Smooth muscle cell (in vitro differentiated cells): ENCODE measurements around the gene SLC25A23. TPM values are rescaled to one million over a fixed set of nuclear protein-coding genes. Genes with fewer than 3 reads are reported as not detected.
A peak's percentile ranks its signal among the peaks of the same experiment; 100 is the strongest.

Experiments
- DNase-seq: peaks from one replicate; lab custom pipeline; 2025; ENCODE audit not compliant: unreplicated experiment; lab: John Stamatoyannopoulos, UW
- H2AFZ ChIP-seq: fragments of 200-600 bp; sonication (generic); 2 replicates; pipeline ENCODE4 v1.6.0; 2016; ENCODE audit warnings: antibody characterized with exemption, low read depth, mild to moderate bottlenecking
- H3F3A ChIP-seq: fragments of 200-600 bp; sonication (generic); 2 replicates; pipeline ENCODE4 v1.6.0; 2017; ENCODE audit warnings: antibody characterized with exemption, low read depth
- H3K27ac ChIP-seq: fragments of 200-600 bp; sonication (generic); 2 replicates; pipeline ENCODE4 v1.5.1; 2016; ENCODE audit warnings: low read depth, mild to moderate bottlenecking
- H3K27me3 ChIP-seq: fragments of 200-600 bp; sonication (generic); 2 replicates; pipeline ENCODE4 v1.6.1; 2016; ENCODE audit warnings: low read depth, mild to moderate bottlenecking
- H3K36me3 ChIP-seq: fragments of 200-600 bp; sonication (generic); 2 replicates; pipeline ENCODE4 v1.5.1; 2016; ENCODE audit warnings: low read depth
- H3K4me1 ChIP-seq: fragments of 200-600 bp; sonication (generic); 2 replicates; pipeline ENCODE4 v1.5.1; 2016; ENCODE audit warnings: low read depth
- H3K4me2 ChIP-seq: fragments of 200-600 bp; sonication (generic); 2 replicates; pipeline ENCODE4 v1.6.0; 2016; ENCODE audit warnings: mild to moderate bottlenecking
- H3K4me3 ChIP-seq: fragments of 200-600 bp; sonication (generic); 2 replicates; pipeline ENCODE4 v1.5.1; 2016; ENCODE audit warnings: mild to moderate bottlenecking
- H3K79me2 ChIP-seq: fragments of 200-600 bp; sonication (generic); 2 replicates; pipeline ENCODE4 v1.6.0; 2016; ENCODE audit warnings: low read depth, mild to moderate bottlenecking
- H3K9ac ChIP-seq: fragments of 200-600 bp; sonication (generic); 2 replicates; pipeline ENCODE4 v1.6.0; 2016; ENCODE audit warnings: low read depth
- H3K9me3 ChIP-seq: fragments of 200-600 bp; sonication (generic); replicated peaks from 2 replicates; pipeline ENCODE4 v1.5.1; 2016; ENCODE audit warnings: low read depth
- H4K20me1 ChIP-seq: fragments of 200-600 bp; sonication (generic); 2 replicates; pipeline ENCODE4 v1.6.0; 2016; ENCODE audit warnings: low read depth
- WGBS: methylation state at CpG from one replicate; pipeline ENCODE4 v1.1.7; 2016; ENCODE audit warnings: low lambda C conversion rate; 5-methylcytosine and 5-hydroxymethylcytosine counted together
- polyA plus RNA-seq: library from polyadenylated mRNA; unstranded; fragments of >200 nt; fragmentation: Nextera tagmentation; extraction: Ambion mirVana; gene quantifications from 2 replicates; pipeline ENCODE4 v1.2.1, GENCODE V29; 2016
- total RNA-seq: library from RNA; depleted of rRNA; stranded (reverse); fragments of >200 nt; gene quantifications from 2 replicates; pipeline ENCODE4 v1.2.3, GENCODE V29; 2014
- TF ChIP-seq, protein P1 (sequence below): fragments of 200-600 bp; sonication (generic); IDR thresholded peaks from 2 replicates; pipeline ENCODE4 v1.5.1; 2017; ENCODE audit warnings: borderline replicate concordance, mild to moderate bottlenecking, antibody characterized with exemption; ENCODE audit not compliant: insufficient read depth, poor library complexity, severe bottlenecking

SLC25A23 gene
- total and polyA plus RNA-seq, 2 experiments from 2014 or later: 57.1 to 58.7 TPM

DNA sequence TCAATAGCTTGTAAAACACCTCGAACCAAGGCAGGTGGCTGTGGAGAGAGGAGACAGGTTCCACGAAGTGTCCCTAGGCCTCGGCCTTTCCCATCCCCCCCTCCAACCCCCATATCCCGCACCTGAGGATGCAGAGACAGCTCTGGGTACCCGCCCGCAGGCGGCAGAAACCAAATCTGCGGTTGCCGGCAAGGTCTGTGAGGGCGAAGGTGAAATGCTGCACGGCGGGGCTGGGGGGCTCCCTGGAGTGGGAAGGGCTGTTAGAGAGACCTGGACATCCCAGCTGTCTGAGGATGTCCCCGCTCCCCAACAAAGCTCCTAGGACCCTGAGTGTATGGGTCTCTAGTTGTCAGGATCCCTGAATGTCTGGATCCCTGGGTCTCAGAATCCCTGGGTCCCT lies 19.2 kb upstream of the SLC25A23 start:
- Histone ChIP-seq H4K20me1 (no peaks in the 10 kb centered on the region), H3K27ac (no peak overlapping the region), H3K9me3 (no peaks in the 10 kb centered on the region), H3K79me2 (no peaks in the 10 kb centered on the region), H3K36me3 (no peaks in the 10 kb centered on the region), H3K4me2 (no peak overlapping the region), H3K9ac (no peak overlapping the region), H2AFZ (no peak overlapping the region), H3K4me3 (no peak overlapping the region), H3K4me1 (peaks cover 9% of the 10 kb centered on the region), H3K27me3 (peaks cover 23% of the 10 kb centered on the region), H3F3A (no peaks in the 10 kb centered on the region)
- no peak for DNase-seq
- 95% methylated on average over 9 of the region's 13 CpGs for WGBS
- TF ChIP-seq, protein P1, sequence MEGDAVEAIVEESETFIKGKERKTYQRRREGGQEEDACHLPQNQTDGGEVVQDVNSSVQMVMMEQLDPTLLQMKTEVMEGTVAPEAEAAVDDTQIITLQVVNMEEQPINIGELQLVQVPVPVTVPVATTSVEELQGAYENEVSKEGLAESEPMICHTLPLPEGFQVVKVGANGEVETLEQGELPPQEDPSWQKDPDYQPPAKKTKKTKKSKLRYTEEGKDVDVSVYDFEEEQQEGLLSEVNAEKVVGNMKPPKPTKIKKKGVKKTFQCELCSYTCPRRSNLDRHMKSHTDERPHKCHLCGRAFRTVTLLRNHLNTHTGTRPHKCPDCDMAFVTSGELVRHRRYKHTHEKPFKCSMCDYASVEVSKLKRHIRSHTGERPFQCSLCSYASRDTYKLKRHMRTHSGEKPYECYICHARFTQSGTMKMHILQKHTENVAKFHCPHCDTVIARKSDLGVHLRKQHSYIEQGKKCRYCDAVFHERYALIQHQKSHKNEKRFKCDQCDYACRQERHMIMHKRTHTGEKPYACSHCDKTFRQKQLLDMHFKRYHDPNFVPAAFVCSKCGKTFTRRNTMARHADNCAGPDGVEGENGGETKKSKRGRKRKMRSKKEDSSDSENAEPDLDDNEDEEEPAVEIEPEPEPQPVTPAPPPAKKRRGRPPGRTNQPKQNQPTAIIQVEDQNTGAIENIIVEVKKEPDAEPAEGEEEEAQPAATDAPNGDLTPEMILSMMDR: no peak

DNA sequence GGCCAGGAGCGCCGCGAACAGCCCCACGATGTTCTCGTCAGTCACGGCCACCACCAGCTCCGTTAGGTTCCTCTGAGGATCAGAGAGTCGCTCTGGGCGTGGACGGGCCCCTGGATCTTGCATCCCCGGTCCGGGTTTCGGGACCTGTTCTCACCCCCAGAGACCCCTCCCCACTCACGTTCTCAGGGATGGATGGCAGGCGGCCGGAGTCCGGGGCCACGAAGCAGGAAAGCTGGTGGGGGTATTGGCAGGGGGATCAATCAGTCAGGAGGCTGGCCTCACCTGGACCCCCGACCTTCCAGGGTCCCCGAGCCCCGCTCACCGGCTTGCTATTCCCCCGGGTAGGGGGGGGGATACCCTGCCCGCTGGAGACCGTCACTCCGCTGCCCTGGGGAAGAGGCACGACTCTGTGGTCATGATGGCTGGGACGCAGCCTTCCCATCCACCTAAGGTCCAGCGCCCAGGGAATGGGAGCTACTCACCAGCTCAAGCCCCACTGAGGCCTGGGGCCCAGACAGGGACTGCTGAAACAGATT lies 17.4 kb upstream of the SLC25A23 start:
- Histone ChIP-seq H3K9me3 (no peaks in the 10 kb centered on the region), H3K36me3 (no peaks in the 10 kb centered on the region), H3F3A (no peaks in the 10 kb centered on the region), H3K4me1 (peaks cover 9% of the 10 kb centered on the region), H3K27ac (no peak overlapping the region), H4K20me1 (no peaks in the 10 kb centered on the region), H2AFZ (peak overlapping the region; percentile 39), H3K27me3 (peaks cover 23% of the 10 kb centered on the region), H3K4me2 (peak overlapping the region; percentile 78), H3K4me3 (peak overlapping the region; percentile 25), H3K9ac (no peak overlapping the region), H3K79me2 (no peaks in the 10 kb centered on the region)
- TF ChIP-seq, protein P1: no peak
- DNase-seq: no peak
- WGBS: 20% methylated on average over 27 of the region's 29 CpGs

DNA sequence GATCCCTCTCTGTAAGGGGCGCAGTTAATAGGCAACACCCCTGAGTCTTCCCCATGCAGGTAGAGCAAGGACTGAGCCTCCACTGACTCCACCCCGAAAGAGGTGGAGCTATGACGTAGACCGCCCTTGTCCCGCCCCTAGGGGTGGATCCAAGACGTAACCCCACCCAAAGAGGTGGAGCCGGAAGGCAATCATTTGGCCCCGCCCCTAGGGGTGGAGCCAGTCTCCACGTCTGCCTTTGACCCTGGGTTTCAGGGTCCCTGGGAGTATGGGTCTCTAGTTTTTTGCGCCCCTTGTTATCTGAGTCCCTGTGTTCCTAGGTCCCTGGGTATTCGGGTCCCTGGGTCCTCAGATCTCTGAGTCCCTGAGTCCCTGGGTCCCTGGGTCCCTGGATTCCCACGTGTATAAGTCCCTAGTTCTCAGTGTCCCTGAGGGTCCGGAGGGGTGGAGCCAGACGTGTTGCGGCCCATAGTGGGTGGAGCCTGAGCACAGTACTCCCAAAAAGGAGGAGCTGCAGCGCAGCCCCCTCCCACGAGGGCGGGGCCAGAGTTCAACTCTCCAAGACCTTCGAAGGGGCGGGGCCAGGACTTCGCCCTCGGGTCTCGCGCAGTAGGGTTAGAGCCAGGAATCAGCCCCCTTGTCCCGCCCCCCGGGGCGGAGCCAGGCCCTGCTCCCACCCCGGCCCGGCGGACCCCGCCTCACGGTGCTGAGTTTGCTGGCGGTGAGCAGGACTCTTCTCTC lies 16.7 kb upstream of the SLC25A23 start:
- 3% methylated on average over 23 of the region's 33 CpGs for WGBS
- no peak overlapping the region for H3K27ac ChIP-seq
- DNase-seq: no peak
- H4K20me1 ChIP-seq: no peaks in the 10 kb centered on the region
- H2AFZ ChIP-seq: peak overlapping the region; percentile 39
- H3K4me3 ChIP-seq: peak overlapping the region; percentile 25
- no peaks in the 10 kb centered on the region for H3K9me3 ChIP-seq
- H3K4me2 ChIP-seq: peak overlapping the region; percentile 78
- peaks cover 9% of the 10 kb centered on the region for H3K4me1 ChIP-seq
- no peaks in the 10 kb centered on the region for H3F3A ChIP-seq
- no peak overlapping the region for H3K9ac ChIP-seq
- no peaks in the 10 kb centered on the region for H3K79me2 ChIP-seq
- H3K36me3 ChIP-seq: no peaks in the 10 kb centered on the region
- TF ChIP-seq, protein P1: no peak
- peaks cover 23% of the 10 kb centered on the region for H3K27me3 ChIP-seq
